Erythroblast (primary cell): ENCODE data around the gene DCAF8.

Experiments used
- DNase-seq, 2 experiments: peaks; one replicate each; lab custom pipeline; 2025; lab: John Stamatoyannopoulos, UW
- GATA1 ChIP-seq: IDR thresholded peaks from 2 replicates; pipeline ENCODE4 v1.6.1; 2011; ENCODE audit warnings: low read depth, mild to moderate bottlenecking, control low read depth, low read length, moderate library complexity
- POLR2A ChIP-seq: IDR thresholded peaks from 2 replicates; pipeline ENCODE4 v1.6.1; 2011; ENCODE audit warnings: mild to moderate bottlenecking, low read length

DCAF8 gene

DNA sequence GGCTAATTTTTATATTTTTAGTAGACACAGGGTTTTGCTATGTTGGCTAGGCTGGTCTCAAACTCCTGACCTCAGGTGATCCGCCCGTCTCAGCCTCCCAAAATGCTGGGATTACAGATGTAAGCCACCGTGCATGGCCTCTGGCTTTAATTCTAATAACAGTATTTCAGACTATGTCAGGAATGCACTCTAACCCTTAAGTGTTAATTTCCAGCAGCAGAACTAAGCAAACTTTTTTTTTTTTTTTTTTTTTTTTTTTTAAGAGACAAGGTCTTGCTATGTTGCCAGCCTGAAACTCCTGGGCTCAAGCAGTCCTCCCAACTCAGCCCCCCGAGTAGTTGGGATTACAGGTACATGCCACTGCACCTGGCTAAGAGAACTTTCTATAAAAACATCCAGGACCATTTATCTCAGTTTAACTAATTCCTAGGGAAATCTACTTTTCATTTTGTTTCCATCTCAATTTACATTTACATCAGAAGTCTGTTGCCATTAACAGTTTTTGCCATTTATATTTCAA, 6.5 kb downstream of the DCAF8 start:
- DNase-seq, result no peak
- TF ChIP-seq GATA1, result no peak
- no peak for TF ChIP-seq POLR2A

GRCh38 chr1:160251687-160252526, 10.4 kb downstream of the DCAF8 start:
- TF ChIP-seq GATA1 (no peak), POLR2A (no peak)
- DNase-seq, result peak; percentile 73 to 80

- TF ChIP-seq GATA1, result no peak
- TF ChIP-seq POLR2A, result no peak
- DNase-seq, result no peak
Measured at GRCh38 chr1:160251011-160251410, 11.3 kb downstream of the DCAF8 start.

DNA sequence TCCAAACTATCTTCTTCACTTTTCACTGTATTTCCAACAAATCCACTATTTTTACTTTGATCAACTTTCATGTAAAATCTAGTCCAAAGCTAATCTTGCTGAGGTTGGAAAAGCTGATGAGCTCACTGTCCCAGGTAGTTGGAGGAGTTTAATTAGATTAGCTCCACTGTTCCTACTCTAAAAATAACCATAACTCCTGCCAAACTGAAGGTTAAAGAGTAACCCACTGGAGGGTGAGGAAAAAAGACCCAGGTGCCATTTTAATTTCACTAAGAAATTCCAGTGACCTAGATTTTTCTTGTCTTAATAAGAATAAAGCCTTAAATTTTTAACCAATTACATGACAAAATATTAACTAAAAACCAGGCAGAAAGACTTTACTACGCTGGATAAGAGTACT, 15.3 kb downstream of the DCAF8 start:
- DNase-seq, result no peak
- TF ChIP-seq GATA1, result no peak
- no peak for TF ChIP-seq POLR2A

GRCh38 chr1:160245434-160245833, 16.9 kb downstream of the DCAF8 start:
- DNase-seq, result peak in 1 of 2 experiments; percentile 9
- TF ChIP-seq GATA1 (no peak), POLR2A (no peak)

GRCh38 chr1:160244209-160244608, 18.1 kb downstream of the DCAF8 start:
- TF ChIP-seq POLR2A, result no peak
- TF ChIP-seq GATA1, result no peak
- no peak for DNase-seq

DNA sequence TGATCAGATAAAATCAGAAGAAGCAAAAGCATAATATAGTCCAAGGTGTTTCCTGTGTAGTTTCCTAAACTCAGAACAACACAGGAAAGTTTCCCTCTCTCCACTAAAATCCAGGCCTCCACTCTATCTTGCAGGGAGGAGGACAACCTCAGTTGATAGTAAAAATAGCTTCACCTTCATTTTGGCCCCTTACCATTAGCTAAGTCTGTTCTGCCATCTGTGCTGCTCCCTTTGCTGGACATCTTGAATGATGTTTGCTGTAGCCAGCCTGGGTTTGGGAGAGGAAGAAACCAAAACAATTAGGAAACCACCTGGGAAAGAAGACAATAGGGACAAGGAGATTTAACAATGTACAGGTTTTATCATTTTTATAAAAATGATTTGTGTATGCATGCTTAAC, 18.6 kb downstream of the DCAF8 start:
- no peak for DNase-seq
- TF ChIP-seq GATA1, result no peak
- TF ChIP-seq POLR2A, result no peak

GRCh38 chr1:160239582-160240299, 22.6 kb downstream of the DCAF8 start:
- DNase-seq, result no peak
- no peak for TF ChIP-seq POLR2A
- TF ChIP-seq GATA1, result no peak

DNA sequence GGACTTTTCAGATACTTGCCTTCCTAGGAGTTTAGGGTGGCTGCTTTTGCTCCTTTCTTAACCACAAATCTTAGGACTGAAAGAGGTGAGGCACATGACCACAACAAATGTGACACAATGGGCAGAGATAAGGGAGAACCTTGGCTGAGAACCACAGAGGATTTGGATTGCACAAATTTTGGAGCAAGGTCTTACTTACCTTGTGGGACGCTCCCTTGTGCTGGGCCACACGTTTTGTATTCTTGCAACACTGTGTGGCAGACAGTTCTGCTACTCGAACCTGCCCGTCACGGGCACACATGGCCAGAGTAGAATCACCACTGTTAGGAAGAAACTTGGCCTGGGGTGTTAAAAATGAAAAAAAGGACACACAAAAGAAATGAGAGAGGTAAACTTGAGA, 23.9 kb downstream of the DCAF8 start:
- TF ChIP-seq GATA1 (no peak), POLR2A (no peak)
- no peak for DNase-seq

DNA sequence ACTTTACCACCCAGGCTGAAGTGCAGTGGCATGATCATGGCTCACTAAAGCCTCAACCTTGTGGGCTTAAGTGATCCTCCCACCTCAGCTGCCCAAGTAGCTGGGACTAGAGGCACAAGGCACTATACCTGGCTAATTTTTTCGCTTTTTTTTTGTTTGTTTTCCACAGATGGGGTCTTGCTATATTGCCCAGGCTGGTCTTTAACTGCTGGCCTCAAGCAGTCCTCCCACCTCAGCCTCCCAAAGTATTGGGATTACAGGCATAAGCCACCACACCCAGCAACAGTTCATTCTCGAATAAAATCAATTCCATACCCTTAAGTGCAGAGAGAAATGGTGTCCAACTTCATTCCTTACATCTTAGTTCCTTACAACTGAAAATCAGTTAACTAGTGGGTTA, 24.8 kb downstream of the DCAF8 start:
- no peak for TF ChIP-seq GATA1
- TF ChIP-seq POLR2A, result no peak
- no peak for DNase-seq

DNA sequence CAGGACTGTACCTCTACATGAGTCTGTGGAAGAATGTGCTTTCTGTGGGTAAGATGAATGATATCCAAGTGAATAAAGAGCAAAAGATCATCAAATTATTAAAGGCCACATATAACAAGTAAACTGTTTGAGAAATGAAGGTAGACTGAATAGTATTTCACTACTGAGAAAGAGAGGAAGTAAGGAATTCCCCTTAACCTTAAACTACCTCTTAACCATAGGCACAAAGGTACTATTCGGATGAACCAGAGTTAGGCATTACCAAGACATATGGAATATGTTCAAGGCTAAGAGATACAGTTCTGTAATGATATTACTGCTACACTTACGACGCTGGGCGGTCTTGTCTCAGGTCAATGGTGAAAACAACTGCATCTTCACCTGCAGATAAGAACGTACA, 25.5 kb downstream of the DCAF8 start:
- TF ChIP-seq POLR2A (no peak), GATA1 (no peak)

GRCh38 chr1:160232911-160233310, 29.4 kb downstream of the DCAF8 start:
- DNase-seq, result no peak
- TF ChIP-seq POLR2A, result no peak

More for the DNA sequence above, 25.5 kb downstream of the DCAF8 start:
- no peak for DNase-seq

GRCh38 chr1:160228431-160228830, 33.9 kb downstream of the DCAF8 start:
- TF ChIP-seq GATA1, result no peak
- no peak for TF ChIP-seq POLR2A
- no peak for DNase-seq

- TF ChIP-seq GATA1 (no peak), POLR2A (no peak)
- DNase-seq, result no peak
Measured at GRCh38 chr1:160227561-160227960, 34.8 kb downstream of the DCAF8 start.

DNA sequence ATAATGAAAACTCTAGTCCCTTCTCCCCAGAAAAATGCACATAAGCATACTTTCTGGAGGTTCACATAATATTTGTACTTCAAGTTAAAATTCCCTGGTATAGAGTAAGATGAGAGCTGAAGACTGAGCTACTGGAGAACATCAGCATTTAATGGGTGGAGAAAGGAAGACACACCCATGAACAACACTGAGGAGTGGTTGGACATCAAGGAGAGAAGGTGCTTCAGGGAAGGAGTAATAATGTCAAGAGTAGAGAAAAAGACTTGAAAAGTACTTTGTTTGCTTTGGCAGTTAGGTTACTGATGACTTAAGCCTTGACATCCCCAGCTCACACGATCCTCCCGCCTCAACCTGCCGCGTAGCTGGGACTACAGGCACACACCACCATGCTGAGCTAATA, 35.3 kb downstream of the DCAF8 start:
- no peak for DNase-seq
- no peak for TF ChIP-seq POLR2A
- no peak for TF ChIP-seq GATA1
